ENCODE measurements around the gene PGPEP1. TPM values are rescaled to one million over a fixed set of nuclear protein-coding genes. Genes with fewer than 3 reads are reported as not detected.

The PGPEP1 gene
- total RNA-seq, 1 experiment from 2014 or later, result 11.4 TPM

DNA sequence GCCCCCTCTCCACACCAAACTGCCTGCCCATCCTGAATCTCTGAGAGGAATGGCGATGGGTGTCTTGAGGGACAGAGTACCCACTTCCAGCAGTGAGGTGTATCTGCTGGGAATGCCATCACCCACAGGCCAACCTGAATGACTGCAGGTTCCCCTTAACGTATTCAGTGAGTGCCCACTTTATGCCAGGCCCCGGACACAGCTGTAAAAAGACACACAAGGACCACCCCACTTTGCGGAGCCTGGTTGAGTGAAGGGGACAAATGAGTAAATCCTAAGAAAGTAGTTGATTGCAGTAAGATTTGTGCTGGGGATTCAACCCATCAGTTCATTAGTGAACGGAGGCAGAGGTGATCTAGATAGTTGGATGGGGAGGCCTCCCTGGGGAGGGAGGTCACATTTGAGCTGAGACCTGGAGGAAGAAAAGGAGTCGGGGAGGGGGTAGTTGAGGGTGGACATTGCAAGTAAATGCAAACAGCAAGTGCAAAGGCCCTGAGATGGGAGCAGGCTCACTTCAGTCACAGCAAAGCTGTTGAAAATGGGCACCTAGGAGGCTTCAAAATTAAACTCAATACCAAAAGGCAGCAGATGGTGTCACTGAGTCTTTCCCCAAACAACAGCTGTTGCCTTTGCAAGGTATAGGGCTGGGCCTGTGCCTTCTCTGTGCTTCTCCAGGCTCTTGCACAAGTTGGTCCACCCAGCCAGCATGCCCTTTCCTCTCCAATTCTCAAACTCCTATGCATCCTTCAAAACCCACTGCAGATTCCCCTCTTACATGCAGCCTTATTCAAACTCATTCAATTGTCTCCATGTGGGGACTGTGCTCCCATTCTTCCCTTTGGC lies 49.9 kb downstream of the PGPEP1 start:
- Histone ChIP-seq H3K4me1 (ENCODE audit: insufficient read depth, low read length) (peaks cover 6% of the 10 kb centered on the region), H3K4me2 (ENCODE audit: low read length) (no peak overlapping the region), H3K79me2 (ENCODE audit: low read length) (no peaks in the 10 kb centered on the region; the same call in 1 of the 2 replicates), H3F3A (ENCODE audit: low read length, unreplicated experiment) (no peaks in the 10 kb centered on the region), H3K9ac (ENCODE audit: low read length) (no peak overlapping the region), H3K4me3 (ENCODE audit: low read length) (no peak overlapping the region), H3K9me3 (ENCODE audit: low read length) (no peaks in the 10 kb centered on the region), H3K36me3 (ENCODE audit: low read depth, low read length) (no peaks in the 10 kb centered on the region), H3K27ac (ENCODE audit: low read length) (no peak overlapping the region), H3K9me2 (replicated peaks; ENCODE audit: low read length) (no peaks in the 10 kb centered on the region), H3K27me3 (ENCODE audit: low read length) (no peaks in the 10 kb centered on the region), H2AFZ (ENCODE audit: low read length) (no peak overlapping the region), H4K20me1 (ENCODE audit: low read length) (no peaks in the 10 kb centered on the region)
- BruUV-seq (replicated peaks), result no TSS peak
- DNase-seq (no peak), ATAC-seq (peak; percentile 12; the same call in 1 of the 2 replicates)
- intact Hi-C loops (cut with micrococcal nuclease), result loop anchor here (1.0 kb wide), 1 partner anchor 41 kb away; no protein-coding TSS in a partner anchor
- ChIA-PET CTCF (no interaction called here), POLR2A (ENCODE audit: unreplicated experiment) (interaction anchor here (0.7 kb wide), 1 partner anchor 10 kb away, joined by 3 read pairs; no protein-coding TSS in a partner anchor)
- TF ChIP-seq, protein P1, sequence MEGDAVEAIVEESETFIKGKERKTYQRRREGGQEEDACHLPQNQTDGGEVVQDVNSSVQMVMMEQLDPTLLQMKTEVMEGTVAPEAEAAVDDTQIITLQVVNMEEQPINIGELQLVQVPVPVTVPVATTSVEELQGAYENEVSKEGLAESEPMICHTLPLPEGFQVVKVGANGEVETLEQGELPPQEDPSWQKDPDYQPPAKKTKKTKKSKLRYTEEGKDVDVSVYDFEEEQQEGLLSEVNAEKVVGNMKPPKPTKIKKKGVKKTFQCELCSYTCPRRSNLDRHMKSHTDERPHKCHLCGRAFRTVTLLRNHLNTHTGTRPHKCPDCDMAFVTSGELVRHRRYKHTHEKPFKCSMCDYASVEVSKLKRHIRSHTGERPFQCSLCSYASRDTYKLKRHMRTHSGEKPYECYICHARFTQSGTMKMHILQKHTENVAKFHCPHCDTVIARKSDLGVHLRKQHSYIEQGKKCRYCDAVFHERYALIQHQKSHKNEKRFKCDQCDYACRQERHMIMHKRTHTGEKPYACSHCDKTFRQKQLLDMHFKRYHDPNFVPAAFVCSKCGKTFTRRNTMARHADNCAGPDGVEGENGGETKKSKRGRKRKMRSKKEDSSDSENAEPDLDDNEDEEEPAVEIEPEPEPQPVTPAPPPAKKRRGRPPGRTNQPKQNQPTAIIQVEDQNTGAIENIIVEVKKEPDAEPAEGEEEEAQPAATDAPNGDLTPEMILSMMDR (conservative IDR thresholded peaks at IDR 0.05; ENCODE audit: low read depth, low read length), result no peak
- no peak for TF ChIP-seq EZH2 (IDR thresholded peaks at IDR 0.05; ENCODE audit: low read length, unreplicated experiment)
- no peak for TF ChIP-seq EZH2phosphoT487 (IDR thresholded peaks at IDR 0.05; ENCODE audit: borderline replicate concordance, low read length)

DNA sequence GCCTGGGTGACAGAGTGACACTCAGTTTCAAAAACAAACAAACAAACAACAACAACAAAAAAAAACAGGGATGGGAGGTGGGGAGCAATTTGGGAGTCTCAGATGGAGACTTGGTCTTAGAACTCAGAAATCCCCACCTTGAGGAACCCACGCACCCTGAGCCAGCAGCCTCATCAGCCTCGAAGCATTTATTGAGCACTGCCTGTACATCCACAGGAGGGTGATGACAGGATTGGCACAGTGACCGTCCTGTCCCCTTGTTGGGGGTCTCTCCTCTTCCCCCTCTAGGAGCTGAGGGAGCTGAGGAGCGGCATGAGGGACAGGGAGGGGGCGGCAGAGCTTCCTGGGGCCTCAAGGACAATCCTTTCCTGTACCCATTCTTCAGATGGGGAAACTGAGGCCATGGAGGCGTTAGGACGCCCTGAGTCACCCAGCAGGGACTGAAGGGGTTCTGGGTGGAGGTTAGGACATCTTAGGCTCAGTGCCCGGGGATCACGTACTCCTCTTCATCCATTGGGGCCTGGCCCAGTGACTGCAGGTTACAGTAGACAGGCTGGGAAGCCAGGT lies 51.2 kb downstream of the PGPEP1 start:
- H2AFZ ChIP-seq (ENCODE audit: low read length), result no peak overlapping the region
- no peak overlapping the region for H3K9ac ChIP-seq (ENCODE audit: low read length)
- DNase-seq (no peak), ATAC-seq (no peak)
- no peaks in the 10 kb centered on the region for H3K4me1 ChIP-seq (ENCODE audit: insufficient read depth, low read length)
- no peaks in the 10 kb centered on the region for H3F3A ChIP-seq (ENCODE audit: low read length, unreplicated experiment)
- CTCF ChIA-PET, result interaction anchor here (0.6 kb wide), 1 partner anchor 45 kb away, joined by 3 read pairs; no protein-coding TSS in a partner anchor
- H3K4me3 ChIP-seq (ENCODE audit: low read length), result no peak overlapping the region
- no peak overlapping the region for H3K4me2 ChIP-seq (ENCODE audit: low read length)
- POLR2A ChIA-PET (ENCODE audit: unreplicated experiment), result no interaction called here
- H3K79me2 ChIP-seq (ENCODE audit: low read length), result no peaks in the 10 kb centered on the region
- H3K9me2 ChIP-seq (replicated peaks; ENCODE audit: low read length), result no peaks in the 10 kb centered on the region
- H3K27me3 ChIP-seq (ENCODE audit: low read length), result no peaks in the 10 kb centered on the region
- no peaks in the 10 kb centered on the region for H3K36me3 ChIP-seq (ENCODE audit: low read depth, low read length)
- H3K9me3 ChIP-seq (ENCODE audit: low read length), result no peaks in the 10 kb centered on the region
- no peak overlapping the region for H3K27ac ChIP-seq (ENCODE audit: low read length)
- no TSS peak for BruUV-seq (replicated peaks)
- intact Hi-C loops (cut with micrococcal nuclease), result no loop called here
- H4K20me1 ChIP-seq (ENCODE audit: low read length), result no peaks in the 10 kb centered on the region
- no peak for TF ChIP-seq EZH2 (IDR thresholded peaks at IDR 0.05; ENCODE audit: low read length, unreplicated experiment)

DNA sequence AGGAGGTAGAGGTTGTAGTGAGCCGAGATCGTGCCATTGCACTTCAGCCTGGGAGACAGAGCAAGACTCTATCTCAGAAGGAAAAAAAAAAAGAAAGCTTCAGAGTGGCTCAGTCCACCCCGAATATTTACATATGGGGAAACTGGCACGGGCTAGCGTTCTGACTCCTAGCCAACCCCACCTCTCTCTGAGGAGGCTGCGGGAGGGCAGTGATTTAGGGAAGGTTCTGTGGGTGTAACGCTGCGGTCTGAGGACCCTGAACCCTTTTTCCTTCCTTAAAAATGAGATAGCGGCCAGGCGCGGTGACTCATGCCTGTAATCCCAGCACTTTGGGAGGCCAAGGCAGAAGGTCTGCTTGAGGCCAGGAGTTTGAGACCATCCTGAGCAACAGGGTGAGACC lies 52.0 kb downstream of the PGPEP1 start:
- Histone ChIP-seq H3F3A (ENCODE audit: low read length, unreplicated experiment) (no peaks in the 10 kb centered on the region), H3K27me3 (ENCODE audit: low read length) (no peaks in the 10 kb centered on the region), H3K4me3 (ENCODE audit: low read length) (no peak overlapping the region), H3K4me1 (ENCODE audit: insufficient read depth, low read length) (no peaks in the 10 kb centered on the region), H3K4me2 (ENCODE audit: low read length) (no peak overlapping the region), H3K9me3 (ENCODE audit: low read length) (no peaks in the 10 kb centered on the region), H3K27ac (ENCODE audit: low read length) (no peak overlapping the region), H3K79me2 (ENCODE audit: low read length) (no peaks in the 10 kb centered on the region), H4K20me1 (ENCODE audit: low read length) (no peaks in the 10 kb centered on the region), H3K9ac (ENCODE audit: low read length) (no peak overlapping the region), H3K36me3 (ENCODE audit: low read depth, low read length) (no peaks in the 10 kb centered on the region), H2AFZ (ENCODE audit: low read length) (no peak overlapping the region), H3K9me2 (replicated peaks; ENCODE audit: low read length) (no peaks in the 10 kb centered on the region)
- POLR2A ChIA-PET (ENCODE audit: unreplicated experiment), result interaction anchor here (0.7 kb wide), 1 partner anchor 111 kb away, joined by 6 read pairs; the partner anchor contains the start of gene JUND
- intact Hi-C loops (cut with micrococcal nuclease), result no loop called here
- DNase-seq (no peak), ATAC-seq (no peak)
- TF ChIP-seq, protein P1 (conservative IDR thresholded peaks at IDR 0.05; ENCODE audit: low read depth, low read length), result no peak
- no peak for TF ChIP-seq EZH2 (IDR thresholded peaks at IDR 0.05; ENCODE audit: low read length, unreplicated experiment)
- no peak for TF ChIP-seq EZH2phosphoT487 (IDR thresholded peaks at IDR 0.05; ENCODE audit: borderline replicate concordance, low read length)
- CTCF ChIA-PET, result interaction anchor here (1.0 kb wide), 1 partner anchor 113 kb away, joined by 3 read pairs; no protein-coding TSS in a partner anchor
- no TSS peak for BruUV-seq (replicated peaks)
